Neuron (in vitro differentiated cells): ENCODE measurements around the gene KIRREL3.

Experiments
- H2AFZ ChIP-seq: one replicate; pipeline ENCODE4 v1.6.1; 2013; ENCODE audit warnings: low read depth, mild to moderate bottlenecking, inconsistent platforms, low read length, moderate library complexity
- H3K27me3 ChIP-seq: one replicate; pipeline ENCODE4 v1.6.1; 2013; ENCODE audit warnings: low read length; ENCODE audit not compliant: insufficient read depth
- H3K36me3 ChIP-seq: one replicate; pipeline ENCODE4 v1.6.1; 2013; ENCODE audit warnings: low read length; ENCODE audit not compliant: insufficient read depth
- H3K4me1 ChIP-seq: one replicate; pipeline ENCODE4 v1.6.1; 2013; ENCODE audit warnings: low read length; ENCODE audit not compliant: insufficient read depth
- H3K4me3 ChIP-seq: 2 replicates; pipeline ENCODE4 v1.5.1; 2013; ENCODE audit warnings: mild to moderate bottlenecking, low read length, moderate library complexity
- H3K9me3 ChIP-seq: one replicate; pipeline ENCODE4 v1.6.1; 2013; ENCODE audit warnings: low read length

Gene KIRREL3

GRCh38 chr11:126456783-126457542 is 543.6 kb downstream of the KIRREL3 start:
- no peaks in the 10 kb centered on the region for H3K9me3 ChIP-seq
- peaks cover 14% of the 10 kb centered on the region for H3K27me3 ChIP-seq
- no peaks in the 10 kb centered on the region for H3K4me1 ChIP-seq
- H2AFZ ChIP-seq, result no peak overlapping the region
- H3K36me3 ChIP-seq, result no peaks in the 10 kb centered on the region
- H3K4me3 ChIP-seq, result no peak overlapping the region

- peaks cover 14% of the 10 kb centered on the region for H3K27me3 ChIP-seq
- no peak overlapping the region for H2AFZ ChIP-seq
- H3K9me3 ChIP-seq, result no peaks in the 10 kb centered on the region
- no peaks in the 10 kb centered on the region for H3K36me3 ChIP-seq
- H3K4me3 ChIP-seq, result no peak overlapping the region
- no peaks in the 10 kb centered on the region for H3K4me1 ChIP-seq
Observed at GRCh38 chr11:126456089-126456488, 544.5 kb downstream of the KIRREL3 start.

- H2AFZ ChIP-seq, result no peak overlapping the region
- H3K36me3 ChIP-seq, result no peaks in the 10 kb centered on the region
- H3K4me1 ChIP-seq, result no peaks in the 10 kb centered on the region
- no peak overlapping the region for H3K4me3 ChIP-seq
- H3K27me3 ChIP-seq, result no peaks in the 10 kb centered on the region
- H3K9me3 ChIP-seq, result no peaks in the 10 kb centered on the region
Observed at GRCh38 chr11:126452241-126453101, 548.1 kb downstream of the KIRREL3 start.

GRCh38 chr11:126451211-126451802 is 549.3 kb downstream of the KIRREL3 start:
- H2AFZ ChIP-seq, result no peak overlapping the region
- no peaks in the 10 kb centered on the region for H3K4me1 ChIP-seq
- H3K36me3 ChIP-seq, result no peaks in the 10 kb centered on the region
- no peak overlapping the region for H3K4me3 ChIP-seq
- no peaks in the 10 kb centered on the region for H3K9me3 ChIP-seq
- H3K27me3 ChIP-seq, result no peaks in the 10 kb centered on the region

GRCh38 chr11:126450806-126451205 is 549.8 kb downstream of the KIRREL3 start:
- Histone ChIP-seq H3K4me3 (no peak overlapping the region), H3K9me3 (no peaks in the 10 kb centered on the region), H3K36me3 (no peaks in the 10 kb centered on the region), H3K4me1 (no peaks in the 10 kb centered on the region), H2AFZ (no peak overlapping the region), H3K27me3 (no peaks in the 10 kb centered on the region)

- H3K27me3 ChIP-seq, result no peaks in the 10 kb centered on the region
- no peak overlapping the region for H2AFZ ChIP-seq
- no peaks in the 10 kb centered on the region for H3K4me1 ChIP-seq
- H3K9me3 ChIP-seq, result no peaks in the 10 kb centered on the region
- no peak overlapping the region for H3K4me3 ChIP-seq
- no peaks in the 10 kb centered on the region for H3K36me3 ChIP-seq
Observed at GRCh38 chr11:126450198-126450597, 550.4 kb downstream of the KIRREL3 start.

GRCh38 chr11:126446581-126446980 is 554.0 kb downstream of the KIRREL3 start:
- Histone ChIP-seq H2AFZ (no peak overlapping the region), H3K9me3 (no peaks in the 10 kb centered on the region), H3K4me3 (no peak overlapping the region), H3K36me3 (no peaks in the 10 kb centered on the region), H3K4me1 (no peaks in the 10 kb centered on the region), H3K27me3 (peaks cover 7% of the 10 kb centered on the region)

GRCh38 chr11:126444072-126444471 is 556.5 kb downstream of the KIRREL3 start:
- peaks cover 2% of the 10 kb centered on the region for H3K4me1 ChIP-seq
- peaks cover 7% of the 10 kb centered on the region for H3K27me3 ChIP-seq
- no peak overlapping the region for H3K4me3 ChIP-seq
- no peak overlapping the region for H2AFZ ChIP-seq
- no peaks in the 10 kb centered on the region for H3K9me3 ChIP-seq
- H3K36me3 ChIP-seq, result no peaks in the 10 kb centered on the region

- H3K4me1 ChIP-seq, result peaks cover 2% of the 10 kb centered on the region
- no peak overlapping the region for H3K4me3 ChIP-seq
- H3K27me3 ChIP-seq, result peaks cover 7% of the 10 kb centered on the region
- no peak overlapping the region for H2AFZ ChIP-seq
- no peaks in the 10 kb centered on the region for H3K36me3 ChIP-seq
- H3K9me3 ChIP-seq, result no peaks in the 10 kb centered on the region
Observed at GRCh38 chr11:126443120-126443519, 557.5 kb downstream of the KIRREL3 start.

- Histone ChIP-seq H3K4me1 (peaks cover 2% of the 10 kb centered on the region), H3K27me3 (peaks cover 7% of the 10 kb centered on the region), H2AFZ (no peak overlapping the region), H3K9me3 (no peaks in the 10 kb centered on the region), H3K36me3 (no peaks in the 10 kb centered on the region), H3K4me3 (no peak overlapping the region)
Observed at GRCh38 chr11:126440792-126441514, 559.6 kb downstream of the KIRREL3 start.

- Histone ChIP-seq H3K4me3 (no peak overlapping the region), H2AFZ (no peak overlapping the region), H3K36me3 (no peaks in the 10 kb centered on the region), H3K27me3 (peaks cover 7% of the 10 kb centered on the region), H3K9me3 (no peaks in the 10 kb centered on the region), H3K4me1 (peaks cover 2% of the 10 kb centered on the region)
Observed at GRCh38 chr11:126440276-126440675, 560.3 kb downstream of the KIRREL3 start.

GRCh38 chr11:126438691-126439090 is 561.9 kb downstream of the KIRREL3 start:
- no peaks in the 10 kb centered on the region for H3K9me3 ChIP-seq
- no peaks in the 10 kb centered on the region for H3K36me3 ChIP-seq
- peaks cover 2% of the 10 kb centered on the region for H3K4me1 ChIP-seq
- H2AFZ ChIP-seq, result no peak overlapping the region
- no peak overlapping the region for H3K4me3 ChIP-seq
- peaks cover 7% of the 10 kb centered on the region for H3K27me3 ChIP-seq
